ENCODE measurements around the gene GRB7. TPM values are rescaled to one million over a fixed set of nuclear protein-coding genes. Genes with fewer than 3 reads are reported as not detected.

Gene GRB7
- total RNA-seq, 1 donor from 2014 or later, result 9.0 TPM

GRCh38 chr17:39727556-39727955, 10.2 kb upstream of the GRB7 start:
- no peak for TF ChIP-seq CTCF (IDR thresholded peaks at IDR 0.05; ENCODE audit: insufficient read depth, low read length, severe bottlenecking)
- DNase-seq (ENCODE audit: low read depth) (no peak), FAIRE-seq (no peak)
- H3K27me3 ChIP-seq (ENCODE audit: control insufficient read depth, insufficient read depth, low read length), result no peaks in the 10 kb centered on the region
- no peak overlapping the region for H3K4me3 ChIP-seq (ENCODE audit: low read depth, low read length)
- peaks cover 34% of the 10 kb centered on the region for H3K36me3 ChIP-seq (ENCODE audit: control insufficient read depth, insufficient read depth, low read length)

- TF ChIP-seq CTCF (IDR thresholded peaks at IDR 0.05; ENCODE audit: insufficient read depth, low read length, severe bottlenecking), result no peak
- H3K4me3 ChIP-seq (ENCODE audit: low read depth, low read length), result peak overlapping the region; percentile 83
- FAIRE-seq (no peak), DNase-seq (ENCODE audit: low read depth) (no peak)
- H3K27me3 ChIP-seq (ENCODE audit: control insufficient read depth, insufficient read depth, low read length), result no peaks in the 10 kb centered on the region
- peaks cover 26% of the 10 kb centered on the region for H3K36me3 ChIP-seq (ENCODE audit: control insufficient read depth, insufficient read depth, low read length)
These were observed 8.4 kb upstream of the GRB7 start for GRCh38 chr17:39729280-39729851.

GRCh38 chr17:39730095-39730921, 7.4 kb upstream of the GRB7 start, which contains the start of gene MIEN1:
Gene MIEN1, minus strand, starts transcription at chr17:39730532. Its CDS starts 37 bp downstream, at chr17:39730495.
- H3K27me3 ChIP-seq (ENCODE audit: control insufficient read depth, insufficient read depth, low read length), result no peaks in the 10 kb centered on the region
- H3K36me3 ChIP-seq (ENCODE audit: control insufficient read depth, insufficient read depth, low read length), result peaks cover 18% of the 10 kb centered on the region
- peak within 1 kb of the TSS; percentile 83 for H3K4me3 ChIP-seq (ENCODE audit: low read depth, low read length)
- FAIRE-seq (no peak), DNase-seq (ENCODE audit: low read depth) (peak; percentile 48)
- peak; percentile 91 for TF ChIP-seq CTCF (IDR thresholded peaks at IDR 0.05; ENCODE audit: insufficient read depth, low read length, severe bottlenecking)

- no peak overlapping the region for H3K4me3 ChIP-seq (ENCODE audit: low read depth, low read length)
- H3K36me3 ChIP-seq (ENCODE audit: control insufficient read depth, insufficient read depth, low read length), result peaks cover 9% of the 10 kb centered on the region
- DNase-seq (ENCODE audit: low read depth) (no peak), FAIRE-seq (no peak)
- no peak for TF ChIP-seq CTCF (IDR thresholded peaks at IDR 0.05; ENCODE audit: insufficient read depth, low read length, severe bottlenecking)
- no peaks in the 10 kb centered on the region for H3K27me3 ChIP-seq (ENCODE audit: control insufficient read depth, insufficient read depth, low read length)
These were observed 5.2 kb upstream of the GRB7 start for GRCh38 chr17:39732586-39732985.

GRCh38 chr17:39735882-39736281, 1.9 kb upstream of the GRB7 start:
- no peaks in the 10 kb centered on the region for H3K27me3 ChIP-seq (ENCODE audit: control insufficient read depth, insufficient read depth, low read length)
- TF ChIP-seq CTCF (IDR thresholded peaks at IDR 0.05; ENCODE audit: insufficient read depth, low read length, severe bottlenecking), result no peak
- DNase-seq (ENCODE audit: low read depth) (no peak), FAIRE-seq (no peak)
- no peaks in the 10 kb centered on the region for H3K36me3 ChIP-seq (ENCODE audit: control insufficient read depth, insufficient read depth, low read length)
- H3K4me3 ChIP-seq (ENCODE audit: low read depth, low read length), result no peak overlapping the region
